ENCODE results near the gene INSIG2. TPM values are rescaled to one million over a fixed set of nuclear protein-coding genes. Genes with fewer than 3 reads are reported as not detected.
A peak's percentile ranks its signal among the peaks of the same experiment; 100 is the strongest.

The INSIG2 gene
- total and polyA plus RNA-seq, 2 of the 8 experiments (the other 6 are each of a cell fraction or from before 2014, with no cell fraction given): 7.0 to 11.2 TPM

DNA sequence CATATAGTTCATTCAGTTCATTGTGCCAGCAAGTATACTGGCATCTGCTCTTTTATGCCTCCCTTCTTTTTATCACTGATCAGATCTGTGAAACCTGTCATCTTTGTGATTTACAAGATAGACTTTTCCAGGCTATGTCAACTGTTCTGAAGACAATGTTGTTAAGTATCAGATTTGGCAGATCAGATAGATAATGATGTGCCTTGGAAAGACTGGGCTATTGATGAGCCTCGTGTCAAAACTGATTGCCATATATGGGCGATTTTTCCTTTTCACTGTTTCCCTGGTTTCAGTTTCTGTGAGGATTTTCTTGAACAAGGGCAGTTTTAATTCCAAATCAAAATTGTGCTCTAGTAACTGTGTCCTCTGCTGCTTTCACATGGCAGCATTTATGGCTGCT lies 26.6 kb downstream of the INSIG2 start:
- Histone ChIP-seq H2BK15ac (ENCODE audit: low read length) (no peak overlapping the region), H2BK20ac (ENCODE audit: low read length) (no peak overlapping the region), H3K4me2 (ENCODE audit: insufficient read depth in 1 of 2, low read depth in 2 of 2, low read length in 2 of 2) (no peak overlapping the region), H3K79me2 (ENCODE audit: control insufficient read depth in 1 of 2, insufficient read depth in 2 of 2, low read length in 2 of 2) (no peaks in the 10 kb centered on the region), H3K4me1 (replicated peaks in 1 of 4; ENCODE audit: control insufficient read depth in 3 of 4, insufficient read depth in 4 of 4, low read length in 3 of 4) (no peaks in the 10 kb centered on the region), H3K27me3 (replicated peaks in 1 of 4; ENCODE audit: control insufficient read depth in 3 of 4, extremely low read depth in 1 of 4, insufficient read depth in 3 of 4, low read length in 3 of 4) (no peaks in the 10 kb centered on the region), H3K23ac (ENCODE audit: insufficient read length) (no peak overlapping the region), H2BK12ac (ENCODE audit: low read depth, low read length) (no peak overlapping the region), H2BK120ac (replicated peaks; ENCODE audit: low read depth, low read length) (no peak overlapping the region), H4K20me1 (replicated peaks in 1 of 2; ENCODE audit: control insufficient read depth in 1 of 2, insufficient read depth in 2 of 2, low read length in 2 of 2) (no peaks in the 10 kb centered on the region), H3K9ac (replicated peaks in 1 of 4; ENCODE audit: extremely low read depth in 1 of 4, low read depth in 3 of 4, low read length in 3 of 4) (no peak overlapping the region), H3K14ac (ENCODE audit: insufficient read length) (no peak overlapping the region), H3K4ac (replicated peaks; ENCODE audit: insufficient read length, low read depth, low read length) (no peak overlapping the region), H3K79me1 (ENCODE audit: low read depth, low read length) (no peaks in the 10 kb centered on the region), H3K27ac (ENCODE audit: low read depth, low read length) (no peak overlapping the region), H4K91ac (replicated peaks; ENCODE audit: insufficient read length, low read length) (no peak overlapping the region), H2BK5ac (ENCODE audit: low read depth, low read length) (no peak overlapping the region), H4K5ac (ENCODE audit: insufficient read length, low read depth, low read length) (no peak overlapping the region), H2AK5ac (ENCODE audit: low read depth, low read length) (no peak overlapping the region), H3K56ac (replicated peaks; ENCODE audit: insufficient read length, low read depth, low read length) (no peak overlapping the region), H3K9me3 (ENCODE audit: insufficient read depth in 2 of 2, low read depth in 1 of 2, low read length in 1 of 2) (no peaks in the 10 kb centered on the region), H3K23me2 (ENCODE audit: low read depth, low read length) (no peaks in the 10 kb centered on the region), H2AFZ (ENCODE audit: low read length) (no peak overlapping the region), H3K4me3 (ENCODE audit: extremely low read depth in 1 of 4, insufficient read depth in 2 of 4, low read depth in 3 of 4, low read length in 4 of 4) (no peak overlapping the region), H3K18ac (ENCODE audit: extremely low read depth, low read length) (no peak overlapping the region), H3K36me3 (ENCODE audit: control insufficient read depth in 2 of 4, insufficient read depth in 4 of 4, low read length in 3 of 4) (no peaks in the 10 kb centered on the region; a peak in 1 of 8 replicates), H4K8ac (ENCODE audit: extremely low read depth, insufficient read depth, low read length) (no peak overlapping the region)
- ChIA-PET CTCF (ENCODE audit: partially characterized antibody) (no interaction called here), POLR2A (ENCODE audit: partially characterized antibody) (interaction anchor here (1.4 kb wide), 1 partner anchor 71 kb away, joined by 5 read pairs; no protein-coding TSS in a partner anchor)
- no peak for FAIRE-seq
- no peak for DNase-seq (ENCODE audit: low read depth in 1 of 2, low spot score in 2 of 2)
- 80% methylated on average over 2 of the region's 2 CpGs; no CpG with 5 or more reads in 1 of the 2 experiments for WGBS, 2 experiments (ENCODE audit: extremely low coverage in 1 of 2, insufficient coverage in 1 of 2, insufficient read length in 1 of 2, insufficient replicate concordance in 2 of 2, low coverage in 1 of 2, low lambda C conversion rate in 2 of 2, missing lambda C conversion rate in 1 of 2)
- TF ChIP-seq SRF (IDR thresholded peaks at IDR 0.05; ENCODE audit: low read depth, low read length) (peak; percentile 65), YY1 (IDR thresholded peaks at IDR 0.05; ENCODE audit: low read depth, low read length) (no peak)
